K562 (cell line): ENCODE data around the gene CENPB. TPM values are rescaled to one million over a fixed set of nuclear protein-coding genes. Genes with fewer than 3 reads are reported as not detected.

Experiments used
- ATAC-seq: fragments of 200-7000 bp; cut with Tn5 transposase; 3 replicates; pipeline ENCODE4 v1.9.1; 2020; ENCODE audit warnings: moderate library complexity
- BruUV-seq: library from RNA; stranded (reverse); fragments of 400-500 nt; replicated peaks from 2 replicates; lab custom pipeline; 2021; lab: Mats Ljungman, UMichigan
- CTCF ChIA-PET: fragments of 300-600 bp; formaldehyde crosslinking; extraction: SDS; loops from one replicate; lab custom pipeline; 2021; ENCODE audit warnings: low intra/inter-chr PET ratio; lab: Yijun Ruan, JAX
- POLR2A ChIA-PET: fragments of 300-600, 350-650 bp; sonication (Branson Sonifier 250); formaldehyde crosslinking; extraction: SDS; loops from one replicate; lab custom pipeline; 2021; ENCODE audit warnings: antibody characterized with exemption, inconsistent platforms; lab: Yijun Ruan, JAX
- DNase-seq, 4 experiments: peaks; one replicate each; pipeline versions ENCODE4 v3.0.0 to v3.0.0-alpha.2; 2011 to 2018; ENCODE audit warnings: low spot score in 3 of 4, mixed read lengths in 3 of 4; ENCODE audit errors: extremely low read depth in 1 of 4
- FAIRE-seq: peaks from 2 replicates; lab custom pipeline; 2011; peaks lifted over from hg19 to GRCh38; lab: Jason Lieb, UNC
- H2AFZ ChIP-seq: 2 replicates; pipeline ENCODE4 v1.6.0; 2011; ENCODE audit warnings: low read depth, low read length, control low read depth, inconsistent platforms
- H3K27ac ChIP-seq: fragments of 200-600 bp; 3 replicates; pipeline ENCODE4 v1.8.0; 2011; ENCODE audit warnings: low read depth, mild to moderate bottlenecking, control low read depth, inconsistent platforms, low read length, moderate library complexity, mixed read lengths; ENCODE audit errors: extremely low read depth
- H3K27me3 ChIP-seq, 2 experiments: fragments of 300-600 bp in 1 of 2; 2 replicates in 1 of 2; 3 replicates in 1 of 2; pipeline versions ENCODE4 v1.6.0 to v1.8.0; 2011; ENCODE audit warnings: inconsistent platforms in 2 of 2, low read length in 2 of 2, mild to moderate bottlenecking in 1 of 2, mixed read lengths in 1 of 2, moderate library complexity in 1 of 2; ENCODE audit not compliant: control insufficient read depth in 2 of 2, insufficient read depth in 2 of 2
- H3K36me3 ChIP-seq: fragments of 300-600 bp; 3 replicates; pipeline ENCODE4 v1.8.0; 2011; ENCODE audit warnings: mild to moderate bottlenecking, low read length, inconsistent platforms; ENCODE audit not compliant: control insufficient read depth, insufficient read depth
- H3K4me1 ChIP-seq, 2 experiments: fragments of 200-600 bp in 1 of 2; replicated peaks in 1 of 2; 2 replicates in 1 of 2; 3 replicates in 1 of 2; pipeline versions ENCODE4 v1.5.1 to v1.8.0; 2011; ENCODE audit warnings: inconsistent platforms in 2 of 2, low read length in 2 of 2, mild to moderate bottlenecking in 1 of 2, mixed read lengths in 1 of 2, moderate library complexity in 1 of 2; ENCODE audit not compliant: control insufficient read depth in 2 of 2, insufficient read depth in 2 of 2
- H3K4me2 ChIP-seq: 2 replicates; pipeline ENCODE4 v1.6.1; 2011; ENCODE audit warnings: low read length, control low read depth, inconsistent platforms, mixed read lengths; ENCODE audit not compliant: insufficient read depth
- H3K4me3 ChIP-seq: fragments of 200-600 bp; sonication (generic), shearing (Covaris generic); 2 replicates; pipeline ENCODE4 v1.5.1; 2016; ENCODE audit warnings: control low read depth, inconsistent platforms
- H3K79me2 ChIP-seq: fragments of 200-600 bp; 3 replicates; pipeline ENCODE4 v1.8.0; 2011; ENCODE audit warnings: low read length, inconsistent platforms; ENCODE audit not compliant: control insufficient read depth, insufficient read depth
- H3K9ac ChIP-seq, 2 experiments: 2 replicates each; pipeline versions ENCODE4 v1.6.0 to v1.6.1; 2011; ENCODE audit warnings: low read depth in 2 of 2, low read length in 2 of 2, control low read depth in 1 of 2, inconsistent platforms in 1 of 2, mild to moderate bottlenecking in 1 of 2, mixed read lengths in 1 of 2; ENCODE audit not compliant: insufficient read depth in 1 of 2
- H3K9me1 ChIP-seq: one replicate; pipeline ENCODE4 v1.6.0; 2011; ENCODE audit warnings: inconsistent platforms, mild to moderate bottlenecking, low read length, moderate library complexity; ENCODE audit not compliant: control insufficient read depth, insufficient read depth
- H3K9me3 ChIP-seq: replicated peaks from 2 replicates; pipeline ENCODE4 v1.5.1; 2011; ENCODE audit warnings: low read depth, low read length, inconsistent platforms; ENCODE audit not compliant: control insufficient read depth, insufficient read depth
- H4K20me1 ChIP-seq: replicated peaks from 2 replicates; pipeline ENCODE4 v1.6.1; 2011; ENCODE audit warnings: low read length, inconsistent platforms, mixed read lengths; ENCODE audit not compliant: control insufficient read depth, insufficient read depth
- ASH1L ChIP-seq: fragments of 450-650 bp; IDR thresholded peaks from 2 replicates; pipeline ENCODE4 v1.6.1; 2018; ENCODE audit warnings: borderline replicate concordance, mild to moderate bottlenecking, low read depth; ENCODE audit not compliant: partially characterized antibody
- BRF2 ChIP-seq: IDR thresholded peaks from 3 replicates; pipeline ENCODE4 v1.6.1; 2011; ENCODE audit warnings: borderline replicate concordance, mild to moderate bottlenecking; ENCODE audit not compliant: insufficient read length, insufficient read depth
- CCNT2 ChIP-seq: IDR thresholded peaks from 2 replicates; pipeline ENCODE4 v1.6.1; 2011; ENCODE audit warnings: borderline replicate concordance, low read depth, mild to moderate bottlenecking, moderate library complexity, mixed read lengths, low read length; ENCODE audit not compliant: insufficient read length; ENCODE audit errors: extremely low read depth
- COPS2 ChIP-seq: fragments of 450-650 bp; conservative IDR thresholded peaks from 2 replicates; pipeline ENCODE4 v1.6.1; 2016; ENCODE audit warnings: mild to moderate bottlenecking, moderate library complexity
- EP400 ChIP-seq: fragments of 450-650 bp; IDR thresholded peaks from 2 replicates; pipeline ENCODE4 v1.6.1; 2017; ENCODE audit warnings: antibody characterized with exemption, mild to moderate bottlenecking, moderate library complexity
- MCM5 ChIP-seq: fragments of 450-650 bp; IDR thresholded peaks from 2 replicates; pipeline ENCODE4 v1.6.1; 2016; ENCODE audit warnings: low read depth
- SMARCC2 ChIP-seq: fragments of 450-650 bp; IDR thresholded peaks from 2 replicates; pipeline ENCODE4 v1.6.1; 2017; ENCODE audit warnings: antibody characterized with exemption, moderate library complexity, mild to moderate bottlenecking, low read depth
- TAL1 ChIP-seq: fragments of 450-650 bp; IDR thresholded peaks from 2 replicates; pipeline ENCODE4 v1.6.1; 2016; ENCODE audit warnings: mild to moderate bottlenecking
- WHSC1 ChIP-seq: IDR thresholded peaks from one replicate; pipeline ENCODE4 v1.6.1; 2012; ENCODE audit warnings: low read length, control low read depth, inconsistent platforms
- ZBTB17 ChIP-seq: fragments of 450-650 bp; formaldehyde crosslinking; IDR thresholded peaks from 2 replicates; pipeline ENCODE4 v1.4.0; 2020; ENCODE audit warnings: mild to moderate bottlenecking
- ZKSCAN8 ChIP-seq: fragments of 200-800 bp; sonication (Bioruptor generic); IDR thresholded peaks from 2 replicates; pipeline ENCODE4 v1.6.1; 2016; ENCODE audit warnings: missing genetic modification characterization, missing compliant biosample characterization
- ZNF41 ChIP-seq: fragments of 250-450 bp; sonication (Bioruptor Pico); conservative IDR thresholded peaks from 2 replicates; pipeline ENCODE4 v1.4.0; 2020; ENCODE audit warnings: mild to moderate bottlenecking
- ZNF431 ChIP-seq: sonication (generic); formaldehyde crosslinking; IDR thresholded peaks from 2 replicates; pipeline ENCODE4 v1.8.0; 2022; ENCODE audit warnings: mild to moderate bottlenecking, missing genetic modification reagents
- ZNF586 ChIP-seq: fragments of 450-650 bp; formaldehyde crosslinking; conservative IDR thresholded peaks from 2 replicates; pipeline ENCODE4 v1.4.0; 2020; ENCODE audit warnings: mild to moderate bottlenecking, moderate library complexity
- ZSCAN32 ChIP-seq: fragments of 450-650 bp; formaldehyde crosslinking; IDR thresholded peaks from 2 replicates; pipeline ENCODE4 v1.4.0; 2020; ENCODE audit warnings: mild to moderate bottlenecking, moderate library complexity
- WGBS: fragments of 100-300 bp; shearing (Covaris generic); methylation state at CpG from one replicate; pipeline ENCODE4 v1.1.6; 2016; ENCODE audit warnings: low coverage, mixed read lengths; ENCODE audit not compliant: insufficient coverage; ENCODE audit errors: missing lambda C conversion rate; 5-methylcytosine and 5-hydroxymethylcytosine counted together
- in situ Hi-C: fragments of 300-500 bp; cut with MboI; formaldehyde crosslinking; loops from 4 replicates; pipeline ENCODE4 v1.15.0; 2018; ENCODE audit warnings: inconsistent platforms, mixed read lengths
- intact Hi-C: fragments of 100-400 bp; cut with micrococcal nuclease; formaldehyde crosslinking; loops from 2 replicates; pipeline ENCODE4 v1.14.2; 2022
- polyA plus RNA-seq, 8 experiments: library from polyadenylated mRNA; depleted of rRNA in 4 of 8; stranded (reverse) in 5 of 8; unstranded in 3 of 8; fragments of >200 nt; fragmentation: Nextera tagmentation in 2 of 8; fragmentation: Illumina TruSeq in 1 of 8; extraction: Ambion mirVana in 2 of 8; extraction: Trizol in 1 of 8; gene quantifications; 2 replicates each; pipeline versions ENCODE4 v1.2.1 to v1.2.3, GENCODE V29; 2011 to 2014; ENCODE audit warnings: inconsistent platforms in 1 of 8, missing spikeins in 1 of 8
- total RNA-seq, 7 experiments: library from RNA; depleted of rRNA in 6 of 7; stranded (reverse); fragments of >200 nt in 6 of 7; fragmentation: Illumina TruSeq in 2 of 7; extraction: Trizol in 2 of 7; gene quantifications; 2 replicates each; pipeline versions ENCODE4 v1.2.1 to v1.2.3, GENCODE V29; 2011 to 2021; ENCODE audit warnings: low replicate concordance in 1 of 7
- TF ChIP-seq, protein P1 (sequence below): fragments of 250-450 bp; sonication (Bioruptor Pico); IDR thresholded peaks from 2 replicates; pipeline ENCODE4 v1.5.0; 2021
- TF ChIP-seq, protein P2 (sequence below), 2 experiments: fragments of 250-450 bp in 1 of 2; fragments of 450-650 bp in 1 of 2; sonication (Bioruptor Pico) in 1 of 2; IDR thresholded peaks; 2 replicates each; pipeline versions ENCODE4 v1.6.1 to v1.8.0; 2016 to 2021; ENCODE audit warnings: mild to moderate bottlenecking in 2 of 2, moderate library complexity in 2 of 2, missing compliant biosample characterization in 1 of 2, missing genetic modification characterization in 1 of 2
- TF ChIP-seq, protein P3 (sequence below): sonication (generic); formaldehyde crosslinking; IDR thresholded peaks from 2 replicates; pipeline ENCODE4 v1.8.1; 2023; ENCODE audit warnings: mild to moderate bottlenecking, missing genetic modification reagents

CENPB gene
- total and polyA plus RNA-seq, 9 of the 15 experiments (the other 6 are each of a cell fraction or from before 2014, with no cell fraction given): 0.17 to 70.8 (median 24.9) TPM

DNA sequence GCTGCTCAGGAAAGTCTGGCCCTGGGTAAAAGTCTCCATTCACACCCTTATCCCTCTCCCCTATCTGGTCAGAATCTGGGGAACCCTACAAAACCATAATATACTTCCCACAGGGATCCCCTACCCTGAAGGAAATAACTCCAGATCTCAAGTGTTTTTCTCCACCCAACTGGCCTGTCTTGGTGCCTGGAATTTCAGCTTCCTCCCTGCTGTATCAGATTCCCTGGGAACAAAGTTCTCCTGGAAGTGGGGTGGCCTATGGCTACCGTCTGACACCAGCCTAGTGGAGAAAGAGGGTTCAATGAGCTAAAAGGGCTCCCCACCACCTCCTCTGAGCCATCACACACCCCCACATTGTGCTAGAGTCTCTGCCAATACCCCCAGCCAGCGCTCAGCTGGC, 39.1 kb downstream of the CENPB start:
- Histone ChIP-seq H3K4me3 (no peak overlapping the region), H3K4me2 (no peak overlapping the region), H4K20me1 (no peaks in the 10 kb centered on the region), H3K9me3 (no peaks in the 10 kb centered on the region), H3K4me1 (peaks cover 0 to 39% of the 10 kb centered on the region in 2 experiments; a peak in 3 of 5 replicates), H3K79me2 (no peaks in the 10 kb centered on the region), H3K27me3 (no peaks in the 10 kb centered on the region), H3K9me1 (no peaks in the 10 kb centered on the region), H2AFZ (no peak overlapping the region), H3K27ac (no peak overlapping the region), H3K9ac (no peak overlapping the region), H3K36me3 (peaks cover 8% of the 10 kb centered on the region; the same call in 1 of the 3 replicates)
- in situ Hi-C loops: no loop called here
- intact Hi-C loops: no loop called here
- DNase-seq (no peak), FAIRE-seq (no peak), ATAC-seq (no peak)
- ChIA-PET POLR2A (interaction anchor here (0.6 kb wide), 1 partner anchor 20 kb away, joined by 3 read pairs; the partner anchor contains the start of gene ADISSP), CTCF (no interaction called here)
- no TSS peak for BruUV-seq
- WGBS: 28% methylated on average over 2 of the region's 2 CpGs
- TF ChIP-seq ZNF41 (CRISPR knock-in tag) (no peak), EP400 (no peak), ZSCAN32 (CRISPR knock-in tag) (no peak), WHSC1 (no peak), COPS2 (no peak), TAL1 (no peak), CCNT2 (no peak), ZKSCAN8 (CRISPR knock-in tag) (no peak), ASH1L (no peak), ZNF586 (CRISPR knock-in tag) (no peak), BRF2 (no peak), ZBTB17 (no peak), SMARCC2 (no peak), ZNF431 (CRISPR knock-in tag) (no peak), MCM5 (no peak)
- TF ChIP-seq, protein P1, sequence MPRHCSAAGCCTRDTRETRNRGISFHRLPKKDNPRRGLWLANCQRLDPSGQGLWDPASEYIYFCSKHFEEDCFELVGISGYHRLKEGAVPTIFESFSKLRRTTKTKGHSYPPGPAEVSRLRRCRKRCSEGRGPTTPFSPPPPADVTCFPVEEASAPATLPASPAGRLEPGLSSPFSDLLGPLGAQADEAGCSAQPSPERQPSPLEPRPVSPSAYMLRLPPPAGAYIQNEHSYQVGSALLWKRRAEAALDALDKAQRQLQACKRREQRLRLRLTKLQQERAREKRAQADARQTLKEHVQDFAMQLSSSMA (CRISPR knock-in tag): no peak
- TF ChIP-seq, protein P2, sequence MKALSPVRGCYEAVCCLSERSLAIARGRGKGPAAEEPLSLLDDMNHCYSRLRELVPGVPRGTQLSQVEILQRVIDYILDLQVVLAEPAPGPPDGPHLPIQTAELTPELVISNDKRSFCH (CRISPR knock-in tag; IDR thresholded peaks at IDR 0.05): no peak
- TF ChIP-seq, protein P2 (tag; IDR thresholded peaks at IDR 0.05): no peak
- TF ChIP-seq, protein P3, sequence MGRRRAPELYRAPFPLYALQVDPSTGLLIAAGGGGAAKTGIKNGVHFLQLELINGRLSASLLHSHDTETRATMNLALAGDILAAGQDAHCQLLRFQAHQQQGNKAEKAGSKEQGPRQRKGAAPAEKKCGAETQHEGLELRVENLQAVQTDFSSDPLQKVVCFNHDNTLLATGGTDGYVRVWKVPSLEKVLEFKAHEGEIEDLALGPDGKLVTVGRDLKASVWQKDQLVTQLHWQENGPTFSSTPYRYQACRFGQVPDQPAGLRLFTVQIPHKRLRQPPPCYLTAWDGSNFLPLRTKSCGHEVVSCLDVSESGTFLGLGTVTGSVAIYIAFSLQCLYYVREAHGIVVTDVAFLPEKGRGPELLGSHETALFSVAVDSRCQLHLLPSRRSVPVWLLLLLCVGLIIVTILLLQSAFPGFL (CRISPR knock-in tag): no peak
